ENCODE measurements around the gene BEND5.

The BEND5 gene

GRCh38 chr1:48680411-48681035 is 96.2 kb downstream of the BEND5 start:
- no peak for DNase-seq (ENCODE audit: low read depth in 2 of 2)

GRCh38 chr1:48679859-48680258 is 96.8 kb downstream of the BEND5 start:
- no peak for DNase-seq (ENCODE audit: low read depth in 2 of 2)

GRCh38 chr1:48678710-48679505 is 97.8 kb downstream of the BEND5 start:
- DNase-seq (ENCODE audit: low read depth in 2 of 2), result no peak
